Measurements from ENCODE around the gene ATP8B1. TPM values are rescaled to one million over a fixed set of nuclear protein-coding genes. Genes with fewer than 3 reads are reported as not detected.
"Not testable (repeated sequence)": the region's sequence is repeated elsewhere in the genome, so short reads cannot be mapped to it uniquely, and the experiment has no call there.

Gene ATP8B1
- total RNA-seq, 1 donor from 2014 or later: 5.7 TPM

DNA sequence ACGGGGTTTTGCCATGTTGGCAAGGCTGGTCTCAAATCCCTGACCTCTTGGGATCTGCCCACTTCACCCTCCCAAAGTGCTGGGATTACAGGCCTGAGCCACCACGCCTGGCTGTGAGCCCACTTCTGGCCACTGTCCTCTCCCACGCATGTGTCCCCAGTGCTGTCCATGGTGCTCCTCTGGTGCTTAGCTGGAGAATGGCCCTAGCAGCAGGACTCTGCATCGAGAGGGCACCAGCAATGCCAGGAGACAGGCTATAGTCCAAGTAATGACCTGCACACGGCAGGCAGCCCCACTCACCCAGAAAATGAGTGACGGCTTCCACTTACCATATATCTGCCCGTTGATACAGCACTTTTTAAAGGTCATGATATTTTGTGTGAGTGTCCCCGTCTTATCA lies 115.1 kb downstream of the ATP8B1 start:
- FAIRE-seq (no peak), DNase-seq (ENCODE audit: low spot score in 2 of 2) (no peak)

DNA sequence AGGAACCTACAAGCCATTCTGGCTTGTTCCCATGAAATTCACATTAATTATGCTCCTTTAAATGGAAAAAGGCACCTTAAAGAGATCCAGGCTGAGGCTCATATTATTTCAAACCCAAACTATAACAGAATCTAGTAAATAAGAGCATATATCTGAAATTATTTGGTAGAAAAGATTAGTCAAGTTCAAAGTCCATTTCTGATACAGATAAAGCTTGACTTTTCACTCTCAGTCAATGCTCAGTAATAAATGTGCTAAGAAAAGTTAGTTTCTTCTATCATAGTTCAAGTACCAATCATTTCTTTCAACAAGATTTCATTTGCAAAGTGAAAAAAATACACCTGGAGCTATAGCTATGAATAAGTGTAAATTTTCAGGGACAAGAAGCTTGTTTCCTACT lies 119.6 kb downstream of the ATP8B1 start:
- DNase-seq (ENCODE audit: low spot score in 2 of 2) (no peak), FAIRE-seq (no peak)

DNA sequence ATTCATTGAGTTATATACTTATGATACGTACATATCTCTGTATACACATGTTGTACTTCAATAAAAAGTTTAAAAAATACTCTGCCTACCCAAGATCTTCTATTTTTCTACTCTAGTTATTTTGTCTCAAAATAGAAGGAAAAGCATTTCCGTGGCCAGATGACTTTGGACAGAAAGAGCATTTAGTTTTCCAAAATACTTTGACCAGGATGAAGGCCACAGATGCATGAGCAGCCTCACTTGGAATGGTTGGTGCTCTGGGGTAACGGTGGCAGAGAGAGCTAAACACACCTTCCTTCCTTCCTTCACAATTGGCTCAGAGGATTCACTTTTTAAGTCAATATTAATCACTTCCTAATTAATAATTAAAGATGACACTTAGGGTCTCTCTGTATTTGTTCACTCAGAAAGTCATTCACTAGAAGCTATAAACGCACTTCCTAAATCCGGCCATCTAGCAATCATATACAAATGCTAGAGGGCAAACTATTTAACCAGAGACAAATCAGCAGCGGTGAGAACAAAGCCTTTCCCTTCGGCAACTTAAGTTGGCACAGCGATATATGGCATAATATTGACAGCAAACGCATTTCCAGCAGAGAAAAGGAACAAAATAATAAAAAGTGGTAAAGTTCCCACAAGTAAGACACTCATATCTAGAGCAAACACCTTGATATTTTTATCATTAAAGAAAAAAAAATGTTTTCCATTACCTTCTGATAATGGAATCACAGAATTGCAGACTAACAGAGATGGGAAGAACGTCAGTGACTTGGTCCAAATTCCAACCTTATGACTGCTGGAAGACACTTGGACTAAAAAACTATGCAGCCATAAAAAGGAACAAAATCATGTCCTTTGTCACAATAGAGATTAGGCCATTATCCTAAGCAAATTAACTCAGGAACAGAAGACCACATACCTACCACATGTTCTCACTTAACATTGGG lies 125.6 kb downstream of the ATP8B1 start:
- DNase-seq (ENCODE audit: low spot score in 2 of 2): no peak
- no peak for FAIRE-seq

DNA sequence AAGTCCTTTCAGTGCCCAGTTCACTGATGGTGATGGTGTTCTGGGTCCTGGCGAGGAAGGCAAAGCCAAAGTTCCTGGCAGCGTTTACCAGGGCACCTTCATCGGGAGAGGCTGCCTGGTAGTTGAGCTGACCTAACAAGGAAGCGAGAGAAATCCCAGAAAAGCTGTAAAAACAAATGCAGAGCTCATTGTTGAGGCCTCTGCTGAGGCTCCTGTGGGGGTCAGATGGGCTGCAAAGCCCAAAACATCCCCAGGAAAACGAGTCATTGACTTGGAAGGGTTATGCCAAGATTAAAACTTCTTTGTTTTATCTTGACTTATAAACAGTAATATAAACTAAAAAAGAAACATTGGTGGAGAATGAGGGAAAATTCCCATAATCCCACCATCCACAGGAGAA lies 128.2 kb downstream of the ATP8B1 start:
- no peak for FAIRE-seq
- DNase-seq (ENCODE audit: low spot score in 2 of 2): no peak

DNA sequence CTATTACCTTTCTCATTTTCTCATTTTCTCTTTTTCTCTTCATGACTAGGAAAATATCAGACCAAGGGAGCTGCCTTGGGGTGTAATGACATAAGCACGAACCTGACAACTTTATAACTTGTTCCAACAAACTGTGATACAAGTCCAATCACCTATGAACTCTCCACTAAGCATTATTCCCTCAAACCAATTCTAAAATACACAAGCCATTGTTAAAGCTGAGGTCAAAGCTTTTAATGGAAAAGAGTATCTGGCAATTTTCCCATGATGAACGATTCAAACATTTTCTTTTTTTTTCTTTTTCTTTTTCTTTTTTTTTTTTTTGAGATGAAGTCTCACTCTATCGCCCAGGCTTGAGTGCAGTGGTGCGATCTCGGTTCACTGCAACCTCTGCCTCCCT lies 133.1 kb downstream of the ATP8B1 start:
- FAIRE-seq (no peak), DNase-seq (ENCODE audit: low spot score in 2 of 2) (no peak)

DNA sequence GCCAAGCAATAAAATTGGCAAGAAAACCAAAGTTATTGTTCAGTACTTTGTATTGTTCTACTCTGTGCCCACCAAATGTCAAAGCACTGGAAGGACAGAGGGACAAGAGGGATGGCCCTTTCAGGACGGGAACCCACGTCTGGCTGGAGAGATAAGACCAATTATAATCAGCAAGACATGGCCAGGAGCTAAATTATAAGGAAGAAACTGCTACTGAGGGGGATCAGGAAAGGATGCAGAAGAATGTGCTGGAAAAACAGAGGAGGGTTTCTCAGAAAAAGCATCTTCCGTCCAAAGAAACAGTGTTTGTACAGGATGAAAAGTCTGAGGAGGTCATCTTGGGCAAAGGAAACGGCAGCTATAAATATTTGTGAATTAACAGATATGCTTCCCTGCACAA lies 135.1 kb downstream of the ATP8B1 start:
- DNase-seq (ENCODE audit: low spot score in 2 of 2): no peak
- FAIRE-seq: no peak

DNA sequence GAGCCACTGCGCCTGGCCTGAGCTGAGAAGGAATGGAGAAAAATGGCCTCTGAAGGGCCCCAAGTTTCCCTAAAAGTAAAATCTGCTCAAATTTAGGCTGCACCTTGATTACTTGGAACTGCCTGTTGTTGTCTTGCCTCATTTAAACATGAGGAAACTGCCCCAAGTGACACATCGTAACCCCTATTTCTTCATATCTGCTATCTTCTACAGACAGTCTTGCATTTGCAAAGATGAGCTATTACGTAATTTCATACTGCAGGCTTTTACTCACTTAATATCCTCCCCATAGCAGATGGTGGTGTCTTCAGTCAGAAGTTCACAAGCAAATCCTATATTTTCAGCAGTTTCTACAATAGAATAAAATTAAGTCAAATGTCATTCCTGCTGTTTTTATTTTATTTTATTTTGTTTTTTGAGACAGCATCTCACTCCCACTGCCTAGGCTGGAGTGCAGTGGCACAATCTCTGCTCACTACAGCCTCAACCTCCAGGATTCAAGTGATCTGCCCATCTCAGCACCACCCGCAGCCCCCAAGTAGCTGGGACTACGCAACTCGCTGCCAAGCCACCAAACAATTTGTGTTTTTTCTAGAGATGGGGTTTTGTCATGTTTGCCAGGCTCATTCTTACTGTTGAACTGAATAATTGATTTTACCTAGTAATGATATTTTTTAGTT lies 136.2 kb downstream of the ATP8B1 start:
- FAIRE-seq (no peak), DNase-seq (ENCODE audit: low spot score in 2 of 2) (no peak)

DNA sequence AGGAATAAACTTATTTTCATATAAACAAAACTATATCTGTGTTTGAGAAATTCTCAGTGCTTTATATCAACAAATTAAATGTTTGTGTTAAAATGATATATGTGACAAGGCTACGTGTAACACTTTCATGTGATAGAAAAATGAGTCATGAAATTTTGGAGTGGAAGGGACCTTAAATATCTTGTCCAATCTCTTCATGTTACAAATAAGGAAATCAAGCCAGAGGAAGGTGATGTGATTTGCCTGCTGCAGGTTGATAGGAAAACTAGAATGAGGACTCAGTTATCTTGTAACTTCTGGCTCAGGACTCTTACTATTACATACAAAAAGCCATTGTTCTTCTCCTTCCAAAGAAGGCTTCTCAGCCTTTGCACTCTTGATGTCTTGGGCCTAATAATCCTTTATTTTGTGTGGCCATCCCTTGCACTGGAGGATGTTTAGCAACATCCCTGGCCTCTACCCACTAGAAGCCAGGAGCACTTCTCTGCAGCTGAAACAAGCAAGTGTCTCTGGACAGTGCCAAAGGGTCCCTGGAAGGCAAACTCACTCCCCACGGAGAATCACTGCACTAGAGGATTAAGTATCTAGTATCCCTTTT lies 138.4 kb downstream of the ATP8B1 start:
- no peak for DNase-seq (ENCODE audit: low spot score in 2 of 2)
- no peak for FAIRE-seq

DNA sequence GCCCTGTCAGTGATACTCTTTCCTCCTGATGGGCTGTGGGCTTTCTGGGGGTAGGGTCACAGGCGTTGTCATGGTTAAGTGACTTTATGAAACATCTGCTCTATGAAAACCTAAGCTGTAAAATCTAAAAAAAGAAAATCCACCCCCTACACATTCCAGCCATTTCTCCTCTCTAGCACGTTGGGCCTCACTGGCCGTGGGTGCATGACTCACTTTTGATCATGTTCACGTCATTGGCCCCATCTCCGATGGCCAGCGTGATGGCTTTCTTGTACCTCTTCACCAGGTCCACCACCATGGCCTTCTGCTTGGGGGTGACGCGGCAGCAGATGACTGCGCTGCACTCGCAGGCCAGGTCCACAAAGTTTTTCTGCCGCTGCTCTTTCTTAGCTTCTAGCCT lies 142.2 kb downstream of the ATP8B1 start:
- FAIRE-seq (no peak), DNase-seq (ENCODE audit: low spot score in 2 of 2) (no peak)

DNA sequence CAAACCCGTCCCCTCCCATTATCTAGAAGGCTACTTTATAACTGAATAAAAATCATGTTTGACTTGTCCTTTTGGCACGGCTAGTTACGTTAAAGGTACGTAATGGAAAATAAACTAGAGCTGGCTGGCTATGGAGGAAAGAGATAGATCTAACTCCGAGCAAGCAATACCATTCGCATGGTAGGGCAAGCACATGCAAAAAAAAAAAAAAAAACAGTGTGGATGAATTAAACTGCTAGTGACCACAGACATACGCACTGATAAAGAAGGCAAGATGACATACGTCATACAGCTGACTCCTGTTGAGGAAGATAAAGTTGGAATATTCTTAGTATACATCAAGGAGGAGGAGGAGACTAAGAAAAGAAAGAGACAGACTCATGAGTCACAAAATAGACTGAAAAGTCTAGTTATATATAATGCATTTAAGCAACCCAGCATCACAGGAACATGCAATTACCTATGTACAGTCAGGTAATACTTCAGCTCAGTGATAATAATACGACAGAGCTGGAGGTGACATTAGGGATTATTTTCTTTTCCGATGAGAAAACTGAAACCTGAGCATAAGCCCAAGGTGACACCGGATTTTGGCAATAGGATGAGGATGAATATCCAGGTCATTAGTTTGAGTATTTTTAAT lies 143.5 kb downstream of the ATP8B1 start:
- DNase-seq (ENCODE audit: low spot score in 2 of 2) (no peak), FAIRE-seq (no peak)

DNA sequence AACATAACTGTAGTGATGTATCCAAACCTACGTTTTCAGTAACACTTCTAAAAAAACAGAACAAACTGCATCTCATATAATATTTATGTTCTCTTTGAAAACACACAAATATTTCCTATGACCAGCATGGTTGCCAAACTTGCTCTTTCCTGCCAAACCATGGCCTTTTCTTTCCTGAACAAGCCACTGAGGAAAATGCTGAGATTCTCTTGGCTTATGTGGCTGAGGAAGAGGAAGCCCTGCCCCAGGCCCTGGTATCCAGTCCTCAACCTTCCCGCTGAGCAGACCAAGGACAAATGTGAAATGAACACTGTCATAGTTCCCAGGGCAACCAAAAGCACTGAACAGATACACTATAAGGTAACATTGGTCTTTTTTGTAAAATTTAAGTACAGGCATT lies 145.6 kb downstream of the ATP8B1 start:
- no peak for DNase-seq (ENCODE audit: low spot score in 2 of 2)
- no peak for FAIRE-seq

DNA sequence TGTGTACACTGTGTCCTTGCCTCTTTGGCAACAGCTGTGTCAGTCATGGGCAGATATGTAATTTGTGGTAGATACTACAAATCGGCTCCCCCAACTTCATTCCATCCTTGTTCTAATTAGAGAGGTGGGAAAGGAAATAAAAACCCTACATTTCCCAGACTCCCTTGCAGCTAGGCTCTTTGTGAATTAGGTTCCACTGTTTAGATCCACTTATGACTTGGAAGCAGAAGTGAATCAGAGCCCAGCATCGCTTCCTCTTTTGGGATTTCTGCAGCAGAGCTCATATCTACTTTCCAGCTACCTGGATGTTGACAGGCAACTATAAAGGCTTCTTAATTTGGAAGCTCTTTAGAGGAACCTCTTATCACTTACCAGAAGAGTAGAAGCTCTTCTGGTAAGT lies 147.4 kb downstream of the ATP8B1 start:
- FAIRE-seq: no peak
- no peak for DNase-seq (ENCODE audit: low spot score in 2 of 2)

DNA sequence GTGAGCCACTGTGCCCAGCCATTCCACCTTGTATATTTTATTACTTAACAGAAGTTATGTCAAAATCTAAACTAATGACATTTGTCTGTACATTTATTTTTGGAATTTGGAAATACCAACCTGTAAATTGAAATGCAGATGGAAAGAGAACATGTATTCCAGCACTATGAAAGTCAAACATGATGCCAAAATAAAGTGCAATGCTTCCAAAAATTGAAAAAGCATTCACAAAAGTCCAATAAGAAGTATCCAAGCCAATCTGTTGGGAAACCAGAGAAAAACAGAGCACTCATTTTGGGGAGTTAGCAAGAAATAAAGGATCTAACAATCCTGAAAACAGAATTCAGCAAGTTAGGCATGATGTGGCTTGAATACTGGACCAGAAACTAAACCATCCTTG lies 151.2 kb downstream of the ATP8B1 start:
- FAIRE-seq (no peak), DNase-seq (ENCODE audit: low spot score in 2 of 2) (no peak)

DNA sequence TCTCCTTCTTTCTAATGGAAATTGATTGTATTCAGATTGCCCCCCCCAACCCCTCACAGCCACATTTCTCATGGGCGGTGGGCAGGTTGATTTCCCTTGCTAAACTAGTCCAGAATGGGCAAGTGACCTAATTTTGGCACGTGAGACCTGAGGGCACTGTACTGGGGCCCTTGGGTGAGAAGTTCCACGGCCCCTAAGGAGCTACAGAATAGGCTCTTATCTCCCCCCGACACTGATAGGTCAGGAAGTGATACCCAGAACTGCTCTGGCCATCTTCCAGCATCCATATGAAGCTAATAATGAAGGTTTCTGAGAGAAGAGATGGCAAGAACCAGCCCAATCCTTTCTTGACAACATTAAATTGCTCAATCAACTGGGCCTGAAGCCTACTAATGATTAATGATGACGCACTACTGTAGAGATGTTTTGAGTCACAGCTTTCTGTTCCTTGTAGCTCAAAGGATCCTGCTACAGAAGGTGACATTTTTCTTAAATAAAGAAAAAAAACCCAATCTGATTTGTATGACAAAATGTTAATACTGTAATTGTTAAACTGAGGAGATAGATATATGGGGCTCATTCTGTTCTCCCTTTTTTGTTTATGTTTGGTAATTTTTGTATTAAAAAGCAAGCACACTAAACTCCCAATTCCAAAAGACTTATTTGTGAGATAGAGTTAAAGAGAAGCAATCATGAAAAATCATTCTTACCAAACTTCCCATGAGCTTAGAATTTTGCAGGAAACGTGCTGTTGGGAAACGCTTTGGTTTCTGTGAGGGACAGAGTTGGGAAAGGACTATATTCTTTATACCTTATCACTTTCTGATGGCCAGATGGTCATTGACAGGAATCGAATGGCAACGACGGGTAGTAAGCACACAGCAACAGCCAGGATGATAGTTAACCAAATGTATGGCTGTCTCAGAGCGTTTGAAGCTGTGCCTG lies 153.3 kb downstream of the ATP8B1 start:
- DNase-seq (ENCODE audit: low spot score in 2 of 2) (no peak), FAIRE-seq (no peak)

DNA sequence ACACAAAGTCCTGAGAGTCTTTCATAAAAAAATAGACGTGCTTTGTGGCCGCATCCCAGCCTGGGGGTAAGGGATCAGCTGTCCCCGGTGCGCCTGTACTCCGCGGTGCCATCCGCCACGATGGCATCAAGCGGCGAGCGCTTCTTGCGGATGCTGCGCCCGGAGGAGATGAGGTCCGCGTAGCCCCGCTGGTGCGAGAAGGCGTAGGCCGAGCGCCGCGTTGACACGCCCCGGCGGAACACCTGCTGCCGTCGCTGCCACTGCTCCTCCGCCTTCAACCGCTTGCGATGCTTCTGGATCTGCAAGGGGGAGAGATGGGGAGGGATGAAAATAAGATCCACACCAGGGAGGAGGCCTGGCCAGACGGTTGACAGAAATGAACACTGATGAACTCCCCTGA lies 154.7 kb downstream of the ATP8B1 start:
- no peak for DNase-seq (ENCODE audit: low spot score in 2 of 2)
- FAIRE-seq: no peak

DNA sequence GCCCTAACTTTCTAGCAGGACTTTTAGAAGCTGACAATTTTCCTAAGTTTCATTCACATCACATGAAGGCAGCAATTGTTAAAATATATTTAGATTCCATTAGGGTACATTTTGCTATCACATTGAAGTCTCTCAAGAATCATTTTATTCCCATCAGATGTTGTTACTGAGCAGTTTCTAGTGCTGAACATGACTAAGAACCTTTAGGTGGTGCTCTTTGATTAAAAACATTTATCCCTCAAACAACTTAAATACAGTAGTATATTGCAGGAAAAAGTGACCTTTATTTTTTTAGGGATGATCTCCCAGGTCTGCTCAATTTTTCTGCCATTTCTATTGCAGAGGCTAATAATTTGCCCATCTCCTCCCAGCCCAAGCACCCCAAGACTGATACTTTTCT lies 158.6 kb downstream of the ATP8B1 start:
- DNase-seq (ENCODE audit: low spot score in 2 of 2): no peak
- no peak for FAIRE-seq

DNA sequence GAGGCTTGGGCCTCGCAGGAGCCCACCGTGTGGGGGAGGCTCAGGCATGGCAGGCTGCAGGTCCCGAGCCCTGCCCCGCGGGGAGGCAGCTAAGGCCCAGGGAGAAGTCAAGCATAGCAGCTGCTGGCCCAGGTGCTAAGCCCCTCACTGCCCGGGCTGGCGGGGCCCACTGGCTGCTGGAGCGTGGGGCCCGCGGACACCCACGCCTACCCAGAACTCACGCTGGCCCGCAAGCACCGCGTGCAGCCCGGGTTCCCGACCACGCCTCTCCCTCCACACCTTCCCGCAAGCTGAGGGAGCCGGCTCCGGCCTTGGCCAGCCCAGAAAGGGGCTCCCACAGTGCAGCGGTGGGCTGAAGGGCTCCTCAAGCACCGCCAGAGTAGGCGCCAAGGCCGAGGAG lies 159.4 kb downstream of the ATP8B1 start:
- FAIRE-seq; DNase-seq (ENCODE audit: low spot score in 2 of 2): not testable (repeated sequence)

DNA sequence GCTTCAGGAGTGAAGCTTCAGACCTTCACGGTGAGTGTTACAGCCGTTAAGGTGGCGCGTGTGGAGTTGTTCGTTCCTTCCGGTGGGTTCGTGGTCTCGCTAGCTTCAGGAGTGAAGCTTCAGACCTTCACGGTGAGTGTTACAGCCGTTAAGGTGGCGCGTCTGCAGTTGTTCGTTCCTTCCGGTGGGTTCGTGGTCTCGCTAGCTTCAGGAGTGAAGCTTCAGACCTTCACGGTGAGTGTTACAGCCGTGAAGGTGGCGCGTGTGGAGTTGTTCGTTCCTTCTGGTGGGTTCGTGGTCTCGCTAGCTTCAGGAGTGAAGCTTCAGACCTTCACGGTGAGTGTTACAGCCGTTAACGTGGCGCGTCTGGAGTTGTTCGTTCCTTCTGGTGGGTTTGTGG lies 160.7 kb downstream of the ATP8B1 start:
- not testable (repeated sequence) for FAIRE-seq; DNase-seq (ENCODE audit: low spot score in 2 of 2)

DNA sequence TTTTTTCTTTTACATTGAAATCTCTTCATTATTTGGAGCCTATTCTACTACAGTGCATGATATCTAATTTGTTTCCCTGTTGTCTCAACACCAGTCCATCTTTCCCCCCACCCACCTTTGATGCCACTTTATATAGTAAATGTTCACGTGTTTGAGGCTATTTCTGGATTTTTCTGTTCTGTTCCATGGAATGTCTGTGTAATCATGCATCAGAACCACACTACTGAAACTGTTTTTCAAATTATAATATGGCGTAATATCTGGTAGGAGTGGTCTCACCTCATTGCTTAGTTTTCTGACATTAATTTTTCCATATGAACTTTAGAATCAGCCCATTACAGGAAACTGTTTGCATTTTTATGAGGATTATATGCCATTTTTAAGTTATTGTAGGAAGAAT lies 162.4 kb downstream of the ATP8B1 start:
- no peak for FAIRE-seq
- DNase-seq (ENCODE audit: low spot score in 2 of 2): no peak

DNA sequence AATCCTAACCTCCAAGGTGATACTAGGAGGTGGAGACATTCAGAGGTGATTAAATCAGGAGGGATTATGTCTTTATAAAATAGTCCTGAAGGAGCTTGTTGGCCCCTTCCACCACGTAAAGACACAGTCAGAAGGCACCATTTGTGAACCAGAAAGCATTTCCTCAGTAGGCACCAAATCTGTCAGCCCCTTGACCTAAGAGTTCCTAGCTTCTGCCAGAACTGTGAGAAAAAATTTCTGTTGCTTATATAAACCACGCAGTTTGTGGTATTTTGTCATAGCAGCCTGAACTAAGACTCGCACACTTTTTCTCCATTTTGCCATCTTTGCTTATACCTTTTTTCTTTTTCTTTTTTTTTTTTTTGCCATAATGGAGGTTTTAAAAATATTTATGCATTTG lies 162.9 kb downstream of the ATP8B1 start:
- DNase-seq (ENCODE audit: low spot score in 2 of 2): no peak
- FAIRE-seq: no peak

All from frontal cortex (tissue), 4 donors.